SH-SY5Y (cell line): ENCODE measurements around the gene DNAH8.

ENCODE experiments used
- GATA2 ChIP-seq: IDR thresholded peaks from 2 replicates; pipeline ENCODE4 v1.6.1; 2011; ENCODE audit warnings: mild to moderate bottlenecking, low read depth, low read length
- GATA3 ChIP-seq: IDR thresholded peaks from 2 replicates; pipeline ENCODE4 v1.6.1; 2011; ENCODE audit warnings: low read depth, mild to moderate bottlenecking, low read length, moderate library complexity

- TF ChIP-seq GATA3 (no peak), GATA2 (no peak)
Measured at GRCh38 chr6:38929560-38929959, 214.4 kb downstream of the DNAH8 start.
